H1 (cell line): Measurements from ENCODE around the gene DLL1.

Source experiments
- TF ChIP-seq, protein P1 (sequence below), 3 experiments: IDR thresholded peaks; 1 replicate in 2 of 3; 2 replicates in 1 of 3; pipeline versions ENCODE4 v1.5.1 to v1.6.1; 2011; ENCODE audit warnings: low read length in 3 of 3, mild to moderate bottlenecking in 3 of 3, inconsistent platforms in 2 of 3, low read depth in 1 of 3, moderate library complexity in 1 of 3; ENCODE audit not compliant: insufficient read depth in 1 of 3; ENCODE audit errors: control extremely low read depth in 1 of 3
- TF ChIP-seq, protein P2 (sequence below): IDR thresholded peaks from 2 replicates; pipeline ENCODE4 v1.6.1; 2011; ENCODE audit warnings: low read length, improper control_type of control experiment

DNA sequence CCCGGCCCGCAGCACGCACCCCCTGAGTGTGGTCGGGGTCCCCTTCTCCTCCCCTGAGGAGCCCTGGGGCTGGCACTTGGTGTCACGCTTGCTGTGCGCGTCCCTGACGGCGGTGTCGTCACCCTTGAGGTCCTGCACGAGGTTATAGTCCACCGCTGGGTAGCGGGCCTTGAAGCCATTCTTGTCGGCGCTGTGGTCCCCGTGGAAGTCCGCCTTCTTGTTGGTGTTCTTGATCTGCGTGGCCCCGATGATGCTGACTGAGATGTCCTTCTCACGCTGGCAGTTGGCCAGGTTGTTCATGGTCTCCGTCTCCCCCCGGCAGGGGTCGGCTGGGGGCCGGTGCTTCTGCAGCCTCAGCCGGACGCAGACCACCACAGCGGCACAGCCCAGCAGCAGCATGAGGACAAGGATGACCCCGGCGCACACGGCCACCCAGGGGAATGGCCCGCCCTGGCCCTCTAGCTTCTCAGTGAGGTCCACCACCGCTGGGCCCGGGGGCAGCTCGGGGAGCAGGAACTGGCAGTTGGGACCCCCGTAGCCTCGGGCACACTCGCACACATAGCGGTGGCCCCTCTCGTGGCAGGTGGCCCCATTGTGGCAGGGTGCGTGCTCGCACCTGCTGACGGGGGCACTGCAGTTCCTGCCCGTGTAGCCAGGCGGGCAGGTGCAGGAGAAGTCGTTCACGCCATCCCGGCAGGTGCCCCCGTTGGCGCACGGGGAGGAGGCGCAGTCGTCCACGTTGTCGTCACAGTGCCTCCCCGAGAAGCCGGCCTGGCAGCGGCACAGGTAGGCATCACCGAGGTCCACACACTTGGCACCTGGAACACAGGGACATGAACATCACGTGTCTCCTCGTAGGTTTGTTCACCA lies 7.4 kb downstream of the DLL1 start:
- TF ChIP-seq, protein P1, sequence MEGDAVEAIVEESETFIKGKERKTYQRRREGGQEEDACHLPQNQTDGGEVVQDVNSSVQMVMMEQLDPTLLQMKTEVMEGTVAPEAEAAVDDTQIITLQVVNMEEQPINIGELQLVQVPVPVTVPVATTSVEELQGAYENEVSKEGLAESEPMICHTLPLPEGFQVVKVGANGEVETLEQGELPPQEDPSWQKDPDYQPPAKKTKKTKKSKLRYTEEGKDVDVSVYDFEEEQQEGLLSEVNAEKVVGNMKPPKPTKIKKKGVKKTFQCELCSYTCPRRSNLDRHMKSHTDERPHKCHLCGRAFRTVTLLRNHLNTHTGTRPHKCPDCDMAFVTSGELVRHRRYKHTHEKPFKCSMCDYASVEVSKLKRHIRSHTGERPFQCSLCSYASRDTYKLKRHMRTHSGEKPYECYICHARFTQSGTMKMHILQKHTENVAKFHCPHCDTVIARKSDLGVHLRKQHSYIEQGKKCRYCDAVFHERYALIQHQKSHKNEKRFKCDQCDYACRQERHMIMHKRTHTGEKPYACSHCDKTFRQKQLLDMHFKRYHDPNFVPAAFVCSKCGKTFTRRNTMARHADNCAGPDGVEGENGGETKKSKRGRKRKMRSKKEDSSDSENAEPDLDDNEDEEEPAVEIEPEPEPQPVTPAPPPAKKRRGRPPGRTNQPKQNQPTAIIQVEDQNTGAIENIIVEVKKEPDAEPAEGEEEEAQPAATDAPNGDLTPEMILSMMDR (IDR thresholded peaks at IDR 0.05; ENCODE audit: control extremely low read depth in 1 of 3, insufficient read depth in 1 of 3, low read depth in 1 of 3, low read length in 3 of 3): no peak
- TF ChIP-seq, protein P2, sequence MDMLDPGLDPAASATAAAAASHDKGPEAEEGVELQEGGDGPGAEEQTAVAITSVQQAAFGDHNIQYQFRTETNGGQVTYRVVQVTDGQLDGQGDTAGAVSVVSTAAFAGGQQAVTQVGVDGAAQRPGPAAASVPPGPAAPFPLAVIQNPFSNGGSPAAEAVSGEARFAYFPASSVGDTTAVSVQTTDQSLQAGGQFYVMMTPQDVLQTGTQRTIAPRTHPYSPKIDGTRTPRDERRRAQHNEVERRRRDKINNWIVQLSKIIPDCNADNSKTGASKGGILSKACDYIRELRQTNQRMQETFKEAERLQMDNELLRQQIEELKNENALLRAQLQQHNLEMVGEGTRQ: no peak
